HEK293 (cell line): Measurements from ENCODE around the gene CCDC141.

Experiments
- CTCF ChIA-PET: fragments of 350-600 bp; formaldehyde crosslinking; extraction: SDS; loops from one replicate; lab custom pipeline; 2021; ENCODE audit warnings: antibody characterized with exemption; lab: Yijun Ruan, JAX
- POLR2A ChIA-PET: fragments of 300-600 bp; formaldehyde crosslinking; extraction: SDS; loops from one replicate; lab custom pipeline; 2020; ENCODE audit warnings: antibody characterized with exemption, inconsistent platforms; lab: Yijun Ruan, JAX
- H3K27ac ChIP-seq: fragments of 200-500 bp; sonication (Bioruptor generic); 2 replicates; pipeline ENCODE4 v1.5.1; 2014; ENCODE audit warnings: low read depth, low read length, control low read depth, inconsistent platforms; ENCODE audit errors: extremely low read depth
- H3K36me3 ChIP-seq, 2 experiments: fragments of 200-500 bp in 1 of 2; sonication (Bioruptor generic) in 1 of 2; 1 replicate in 1 of 2; 2 replicates in 1 of 2; pipeline ENCODE4 v1.5.1; 2014 to 2017; ENCODE audit warnings: inconsistent platforms in 2 of 2, low read length in 2 of 2; ENCODE audit not compliant: control insufficient read depth in 2 of 2, insufficient read depth in 1 of 2
- H3K4me1 ChIP-seq: fragments of 200-500 bp; sonication (Bioruptor generic); 2 replicates; pipeline ENCODE4 v1.5.1; 2014; ENCODE audit warnings: mild to moderate bottlenecking, low read length, inconsistent platforms; ENCODE audit not compliant: control insufficient read depth, insufficient read depth
- H3K4me3 ChIP-seq: 2 replicates; pipeline ENCODE4 v1.5.1; 2011; ENCODE audit warnings: low read depth, mild to moderate bottlenecking, control low read depth, low read length, moderate library complexity
- H3K9me3 ChIP-seq: fragments of 200-500 bp; sonication (Bioruptor generic); 2 replicates; pipeline ENCODE4 v1.5.1; 2014; ENCODE audit warnings: low read depth, low read length, inconsistent platforms; ENCODE audit not compliant: control insufficient read depth, insufficient read depth
- BCL11B ChIP-seq: fragments of 450-650 bp; formaldehyde crosslinking; IDR thresholded peaks from 2 replicates; pipeline ENCODE4 v1.5.1; 2016; ENCODE audit warnings: low read depth, missing biosample characterization, missing genetic modification characterization
- ELK4 ChIP-seq: IDR thresholded peaks from 2 replicates; pipeline ENCODE4 v1.6.1; 2011; ENCODE audit warnings: mild to moderate bottlenecking, low read depth, low read length, borderline replicate concordance
- HOXD13 ChIP-seq: sonication (generic); formaldehyde crosslinking; IDR thresholded peaks from 2 replicates; pipeline ENCODE4 v1.8.0; 2022; ENCODE audit warnings: missing genetic modification reagents, borderline replicate concordance
- MZF1 ChIP-seq: fragments of 450-650 bp; formaldehyde crosslinking; IDR thresholded peaks from 2 replicates; pipeline ENCODE4 v1.5.1; 2017; ENCODE audit warnings: missing biosample characterization, missing genetic modification characterization, borderline replicate concordance
- OVOL3 ChIP-seq: fragments of 450-650 bp; formaldehyde crosslinking; IDR thresholded peaks from 2 replicates; pipeline ENCODE4 v1.5.1; 2016; ENCODE audit warnings: missing biosample characterization, missing genetic modification characterization
- PRDM1 ChIP-seq: fragments of 450-650 bp; formaldehyde crosslinking; IDR thresholded peaks from 2 replicates; pipeline ENCODE4; 2016; ENCODE audit warnings: missing biosample characterization, missing genetic modification characterization
- SETDB1 ChIP-seq: IDR thresholded peaks from one replicate; pipeline ENCODE4 v1.6.1; 2017; ENCODE audit warnings: mild to moderate bottlenecking, low read length, moderate library complexity, mixed read lengths; ENCODE audit not compliant: insufficient read length
- SP3 ChIP-seq: fragments of 450-650 bp; formaldehyde crosslinking; IDR thresholded peaks from 2 replicates; pipeline ENCODE4 v1.5.1; 2016; ENCODE audit warnings: missing biosample characterization, missing genetic modification characterization
- TRIM28 ChIP-seq: IDR thresholded peaks from 2 replicates; pipeline ENCODE4 v1.6.1; 2011; ENCODE audit warnings: low read length, control low read depth, borderline replicate concordance
- ZBTB21 ChIP-seq: fragments of 450-650 bp; formaldehyde crosslinking; IDR thresholded peaks from 2 replicates; pipeline ENCODE4 v1.5.1; 2017; ENCODE audit warnings: missing biosample characterization, missing genetic modification characterization
- ZNF121 ChIP-seq: fragments of 450-650 bp; formaldehyde crosslinking; IDR thresholded peaks from 2 replicates; pipeline ENCODE4 v1.5.1; 2016; ENCODE audit warnings: missing biosample characterization, missing genetic modification characterization
- ZNF133 ChIP-seq: fragments of 450-650 bp; formaldehyde crosslinking; IDR thresholded peaks from 2 replicates; pipeline ENCODE4 v1.5.1; 2016; ENCODE audit warnings: missing biosample characterization, missing genetic modification characterization
- ZNF175 ChIP-seq: fragments of 450-650 bp; formaldehyde crosslinking; IDR thresholded peaks from 2 replicates; pipeline ENCODE4 v1.5.1; 2016; ENCODE audit warnings: missing biosample characterization, missing genetic modification characterization
- ZNF211 ChIP-seq: fragments of 450-650 bp; formaldehyde crosslinking; IDR thresholded peaks from 2 replicates; pipeline ENCODE4 v1.5.1; 2016; ENCODE audit warnings: low read depth, missing biosample characterization, missing genetic modification characterization
- ZNF311 ChIP-seq: fragments of 450-650 bp; formaldehyde crosslinking; IDR thresholded peaks from 2 replicates; pipeline ENCODE4 v1.5.1; 2017; ENCODE audit warnings: missing biosample characterization, missing genetic modification characterization, borderline replicate concordance
- ZNF354C ChIP-seq: fragments of 450-650 bp; formaldehyde crosslinking; IDR thresholded peaks from 2 replicates; pipeline ENCODE4 v1.5.1; 2016; ENCODE audit warnings: missing biosample characterization, missing genetic modification characterization, low read depth, borderline replicate concordance
- ZNF404 ChIP-seq: fragments of 450-650 bp; formaldehyde crosslinking; IDR thresholded peaks from 2 replicates; pipeline ENCODE4 v1.5.1; 2017; ENCODE audit warnings: missing biosample characterization, missing genetic modification characterization
- ZNF555 ChIP-seq: fragments of 450-650 bp; formaldehyde crosslinking; conservative IDR thresholded peaks from 2 replicates; pipeline ENCODE4 v1.5.1; 2017; ENCODE audit warnings: missing biosample characterization, mild to moderate bottlenecking, missing genetic modification characterization, inconsistent platforms
- ZNF560 ChIP-seq: fragments of 450-650 bp; formaldehyde crosslinking; IDR thresholded peaks from 2 replicates; pipeline ENCODE4 v1.5.1; 2017; ENCODE audit warnings: missing biosample characterization, missing genetic modification characterization, borderline replicate concordance
- ZNF596 ChIP-seq: fragments of 450-650 bp; IDR thresholded peaks from 2 replicates; pipeline ENCODE4 v1.5.0; 2018; ENCODE audit warnings: missing biosample characterization, mild to moderate bottlenecking, missing genetic modification characterization, moderate library complexity
- ZNF645 ChIP-seq: fragments of 450-650 bp; formaldehyde crosslinking; IDR thresholded peaks from 2 replicates; pipeline ENCODE4; 2016; ENCODE audit warnings: missing biosample characterization, missing genetic modification characterization
- ZNF658 ChIP-seq: fragments of 450-650 bp; formaldehyde crosslinking; IDR thresholded peaks from 2 replicates; pipeline ENCODE4; 2016; ENCODE audit warnings: missing biosample characterization, missing genetic modification characterization
- ZSCAN30 ChIP-seq: fragments of 450-650 bp; IDR thresholded peaks from 2 replicates; pipeline ENCODE4 v1.5.1; 2018; ENCODE audit warnings: missing biosample characterization, mild to moderate bottlenecking, missing genetic modification characterization, moderate library complexity
- TF ChIP-seq, protein P1 (sequence below): fragments of 450-650 bp; formaldehyde crosslinking; IDR thresholded peaks from 2 replicates; pipeline ENCODE4 v1.5.1; 2016; ENCODE audit warnings: missing biosample characterization, missing genetic modification characterization, low read depth
- TF ChIP-seq, protein P2 (sequence below): fragments of 450-650 bp; formaldehyde crosslinking; IDR thresholded peaks from 2 replicates; pipeline ENCODE4 v1.5.1; 2016; ENCODE audit warnings: missing biosample characterization, missing genetic modification characterization
- TF ChIP-seq, protein P3 (sequence below): fragments of 450-650 bp; formaldehyde crosslinking; IDR thresholded peaks from 2 replicates; pipeline ENCODE4 v1.5.1; 2017; ENCODE audit warnings: missing biosample characterization, missing genetic modification characterization

The CCDC141 gene

DNA sequence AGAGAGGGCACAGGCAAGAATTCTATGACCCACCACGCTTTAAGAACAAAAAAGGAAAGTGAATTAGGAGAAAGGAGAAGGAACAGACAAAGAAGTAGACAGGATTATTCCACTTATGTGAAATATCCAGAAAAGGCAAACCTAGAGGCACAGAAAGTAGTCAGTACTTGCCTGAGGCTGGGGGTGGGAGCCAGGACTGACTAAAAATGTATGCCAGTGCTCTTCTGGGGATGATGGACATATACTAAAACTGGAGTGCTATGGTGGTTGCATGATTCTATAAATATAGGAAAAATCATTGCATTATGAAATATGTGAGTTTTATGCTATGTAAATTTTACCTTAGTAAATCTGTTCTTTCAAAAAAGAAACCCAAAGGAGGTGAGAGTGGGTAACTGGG lies 168.9 kb downstream of the CCDC141 start:
- no peaks in the 10 kb centered on the region for H3K9me3 ChIP-seq
- no peak overlapping the region for H3K4me3 ChIP-seq
- ChIA-PET CTCF (interaction anchor here (1.0 to 1.2 kb wide), 2 partner anchors 10 to 32 kb away, joined by 3 to 7 read pairs; no protein-coding TSS in a partner anchor), POLR2A (no interaction called here)
- TF ChIP-seq SP3 (tag by site-specific recombination) (no peak), ZNF133 (no peak), ZNF596 (tag by site-specific recombination) (no peak), SETDB1 (no peak), ZNF645 (tag by site-specific recombination) (no peak), OVOL3 (tag by site-specific recombination) (no peak), ZNF560 (tag by site-specific recombination) (no peak), ZNF211 (tag by site-specific recombination) (no peak)
- H3K27ac ChIP-seq = no peak overlapping the region
- H3K36me3 ChIP-seq = no peaks in the 10 kb centered on the region
- no peaks in the 10 kb centered on the region for H3K4me1 ChIP-seq

DNA sequence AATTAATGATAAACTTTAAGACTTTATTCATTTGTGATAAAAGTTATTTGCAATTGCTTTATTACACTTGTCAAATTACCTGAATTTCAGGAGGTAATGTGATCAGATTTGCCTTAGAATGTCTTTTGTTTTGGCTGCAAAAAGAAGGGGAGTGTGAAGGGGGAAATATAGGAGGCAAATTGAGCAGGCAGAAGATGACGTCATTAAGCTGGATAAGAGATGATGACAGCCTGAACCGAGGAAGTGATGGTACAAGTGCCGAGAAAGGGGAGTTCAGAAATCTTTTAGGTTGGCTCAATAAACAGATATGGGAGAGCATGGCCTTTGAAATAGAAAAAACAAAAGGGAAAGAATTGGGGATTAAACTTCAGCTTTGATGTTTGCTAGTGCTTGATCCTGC lies 169.7 kb downstream of the CCDC141 start:
- no peaks in the 10 kb centered on the region for H3K36me3 ChIP-seq
- POLR2A ChIA-PET = no interaction called here
- no peaks in the 10 kb centered on the region for H3K9me3 ChIP-seq
- TF ChIP-seq ZBTB21 (tag by site-specific recombination) = peak; percentile 36; the same call in 1 of the 2 replicates
- TF ChIP-seq, protein P1, sequence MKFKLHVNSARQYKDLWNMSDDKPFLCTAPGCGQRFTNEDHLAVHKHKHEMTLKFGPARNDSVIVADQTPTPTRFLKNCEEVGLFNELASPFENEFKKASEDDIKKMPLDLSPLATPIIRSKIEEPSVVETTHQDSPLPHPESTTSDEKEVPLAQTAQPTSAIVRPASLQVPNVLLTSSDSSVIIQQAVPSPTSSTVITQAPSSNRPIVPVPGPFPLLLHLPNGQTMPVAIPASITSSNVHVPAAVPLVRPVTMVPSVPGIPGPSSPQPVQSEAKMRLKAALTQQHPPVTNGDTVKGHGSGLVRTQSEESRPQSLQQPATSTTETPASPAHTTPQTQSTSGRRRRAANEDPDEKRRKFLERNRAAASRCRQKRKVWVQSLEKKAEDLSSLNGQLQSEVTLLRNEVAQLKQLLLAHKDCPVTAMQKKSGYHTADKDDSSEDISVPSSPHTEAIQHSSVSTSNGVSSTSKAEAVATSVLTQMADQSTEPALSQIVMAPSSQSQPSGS (tag by site-specific recombination) = peak; percentile 91
- no peak for TF ChIP-seq MZF1 (tag by site-specific recombination)
- TF ChIP-seq, all 188 proteins: peak for 2
- H3K27ac ChIP-seq = no peak overlapping the region
- CTCF ChIA-PET = interaction anchor here (0.6 to 1.0 kb wide), 3 partner anchors 11 to 48 kb away, joined by 3 to 7 read pairs (median 3); no protein-coding TSS in a partner anchor
- H3K4me1 ChIP-seq = no peaks in the 10 kb centered on the region
- no peak overlapping the region for H3K4me3 ChIP-seq

DNA sequence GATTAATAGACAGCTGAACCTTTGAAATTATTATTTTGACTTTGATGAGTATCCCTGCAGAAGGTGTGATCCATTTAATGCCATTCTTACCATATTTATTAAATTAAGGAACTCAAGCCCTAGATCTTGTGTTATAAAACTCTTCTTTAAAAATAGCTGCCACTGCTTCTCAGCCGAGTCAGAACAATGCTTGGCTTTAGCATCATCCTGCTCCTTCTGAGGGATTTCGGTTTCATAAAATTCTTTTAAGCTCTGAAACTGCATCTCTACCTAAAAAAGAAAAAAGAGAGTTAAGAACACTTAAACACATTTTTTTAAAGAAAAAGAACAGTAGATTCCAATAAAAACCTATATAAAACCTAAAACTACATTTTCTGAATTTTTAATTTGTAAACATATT lies 172.1 kb downstream of the CCDC141 start:
- H3K4me3 ChIP-seq = no peak overlapping the region
- H3K36me3 ChIP-seq = no peaks in the 10 kb centered on the region
- ChIA-PET CTCF (interaction anchor here (1.1 kb wide), 1 partner anchor 35 kb away, joined by 5 read pairs; no protein-coding TSS in a partner anchor), POLR2A (no interaction called here)
- H3K9me3 ChIP-seq = no peaks in the 10 kb centered on the region
- H3K4me1 ChIP-seq = no peaks in the 10 kb centered on the region
- H3K27ac ChIP-seq = no peak overlapping the region
- TF ChIP-seq HOXD13 (CRISPR knock-in tag) = no peak
- no peak for TF ChIP-seq ZNF311 (tag by site-specific recombination)
- TF ChIP-seq, protein P2, sequence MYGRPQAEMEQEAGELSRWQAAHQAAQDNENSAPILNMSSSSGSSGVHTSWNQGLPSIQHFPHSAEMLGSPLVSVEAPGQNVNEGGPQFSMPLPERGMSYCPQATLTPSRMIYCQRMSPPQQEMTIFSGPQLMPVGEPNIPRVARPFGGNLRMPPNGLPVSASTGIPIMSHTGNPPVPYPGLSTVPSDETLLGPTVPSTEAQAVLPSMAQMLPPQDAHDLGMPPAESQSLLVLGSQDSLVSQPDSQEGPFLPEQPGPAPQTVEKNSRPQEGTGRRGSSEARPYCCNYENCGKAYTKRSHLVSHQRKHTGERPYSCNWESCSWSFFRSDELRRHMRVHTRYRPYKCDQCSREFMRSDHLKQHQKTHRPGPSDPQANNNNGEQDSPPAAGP = no peak
- no peak for TF ChIP-seq ZSCAN30 (tag by site-specific recombination)
- TF ChIP-seq, protein P3, sequence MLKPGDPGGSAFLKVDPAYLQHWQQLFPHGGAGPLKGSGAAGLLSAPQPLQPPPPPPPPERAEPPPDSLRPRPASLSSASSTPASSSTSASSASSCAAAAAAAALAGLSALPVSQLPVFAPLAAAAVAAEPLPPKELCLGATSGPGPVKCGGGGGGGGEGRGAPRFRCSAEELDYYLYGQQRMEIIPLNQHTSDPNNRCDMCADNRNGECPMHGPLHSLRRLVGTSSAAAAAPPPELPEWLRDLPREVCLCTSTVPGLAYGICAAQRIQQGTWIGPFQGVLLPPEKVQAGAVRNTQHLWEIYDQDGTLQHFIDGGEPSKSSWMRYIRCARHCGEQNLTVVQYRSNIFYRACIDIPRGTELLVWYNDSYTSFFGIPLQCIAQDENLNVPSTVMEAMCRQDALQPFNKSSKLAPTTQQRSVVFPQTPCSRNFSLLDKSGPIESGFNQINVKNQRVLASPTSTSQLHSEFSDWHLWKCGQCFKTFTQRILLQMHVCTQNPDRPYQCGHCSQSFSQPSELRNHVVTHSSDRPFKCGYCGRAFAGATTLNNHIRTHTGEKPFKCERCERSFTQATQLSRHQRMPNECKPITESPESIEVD (tag by site-specific recombination) = no peak
- no peak for TF ChIP-seq ZNF555 (tag by site-specific recombination)
- no peak for TF ChIP-seq ZNF175 (tag by site-specific recombination)
- no peak for TF ChIP-seq TRIM28
- no peak for TF ChIP-seq ZNF658 (tag by site-specific recombination)
- TF ChIP-seq ELK4 = no peak
- no peak for TF ChIP-seq ZNF354C (tag by site-specific recombination)
- no peak for TF ChIP-seq BCL11B (tag by site-specific recombination)
- no peak for TF ChIP-seq ZNF121 (tag by site-specific recombination)
- no peak for TF ChIP-seq ZNF404 (tag by site-specific recombination)
- TF ChIP-seq PRDM1 (tag by site-specific recombination) = no peak
